Suprapubic skin (tissue), 4 donors: ENCODE data around the gene C4BPA. TPM values are rescaled to one million over a fixed set of nuclear protein-coding genes. Genes with fewer than 3 reads are reported as not detected.

Experiments used
- DNase-seq, 2 donors: peaks; one replicate each; pipeline ENCODE4 v3.0.0-alpha.2; 2019; ENCODE audit warnings: low spot score in 2 of 2
- H3K27ac ChIP-seq: fragments of 200-600 bp; sonication (generic); one replicate; pipeline ENCODE4 v1.5.1; 2019
- H3K27me3 ChIP-seq: fragments of 200-600 bp; sonication (generic); one replicate; pipeline ENCODE4 v1.5.1; 2019
- H3K36me3 ChIP-seq: fragments of 200-600 bp; sonication (generic); one replicate; pipeline ENCODE4 v1.5.1; 2019
- H3K4me1 ChIP-seq: fragments of 200-600 bp; sonication (generic); one replicate; pipeline ENCODE4 v1.5.1; 2019
- H3K4me3 ChIP-seq: fragments of 200-600 bp; sonication (generic); one replicate; pipeline ENCODE4 v1.5.1; 2019; ENCODE audit warnings: mild to moderate bottlenecking
- H3K9me3 ChIP-seq: fragments of 200-600 bp; sonication (generic); one replicate; pipeline ENCODE4 v1.5.1; 2019
- EP300 ChIP-seq: sonication (generic); formaldehyde crosslinking; IDR thresholded peaks from one replicate; pipeline ENCODE4 v1.6.1; 2017; ENCODE audit warnings: antibody characterized with exemption
- POLR2A ChIP-seq, 2 donors: fragments of 450-650 bp; IDR thresholded peaks; one replicate each; pipeline ENCODE4 v1.6.1; 2017; ENCODE audit warnings: antibody characterized with exemption in 2 of 2, mild to moderate bottlenecking in 2 of 2, moderate library complexity in 2 of 2
- POLR2AphosphoS5 ChIP-seq, 3 donors: sonication (generic); formaldehyde crosslinking; IDR thresholded peaks; one replicate each; pipeline ENCODE4 v1.6.1; 2017; ENCODE audit warnings: antibody characterized with exemption in 3 of 3
- WGBS: methylation state at CpG from one replicate; pipeline ENCODE4 v1.1.5; 2018; 5-methylcytosine and 5-hydroxymethylcytosine counted together
- total RNA-seq, 4 donors: library from RNA; depleted of rRNA; stranded (reverse); fragments of >200 nt; gene quantifications; one replicate each; pipeline ENCODE4 v1.1.0, GENCODE V29; 2016
- TF ChIP-seq, protein P1 (sequence below), 2 donors: fragments of 200-600 bp in 1 of 2; fragments of 450-650 bp in 1 of 2; sonication (generic) in 1 of 2; IDR thresholded peaks; one replicate each; pipeline ENCODE4 v1.5.1; 2016 to 2019; ENCODE audit warnings: antibody characterized with exemption in 2 of 2, mild to moderate bottlenecking in 1 of 2, moderate library complexity in 1 of 2

The C4BPA gene
- total RNA-seq, 4 donors from 2014 or later, result 3.1 TPM; not detected in 3

DNA sequence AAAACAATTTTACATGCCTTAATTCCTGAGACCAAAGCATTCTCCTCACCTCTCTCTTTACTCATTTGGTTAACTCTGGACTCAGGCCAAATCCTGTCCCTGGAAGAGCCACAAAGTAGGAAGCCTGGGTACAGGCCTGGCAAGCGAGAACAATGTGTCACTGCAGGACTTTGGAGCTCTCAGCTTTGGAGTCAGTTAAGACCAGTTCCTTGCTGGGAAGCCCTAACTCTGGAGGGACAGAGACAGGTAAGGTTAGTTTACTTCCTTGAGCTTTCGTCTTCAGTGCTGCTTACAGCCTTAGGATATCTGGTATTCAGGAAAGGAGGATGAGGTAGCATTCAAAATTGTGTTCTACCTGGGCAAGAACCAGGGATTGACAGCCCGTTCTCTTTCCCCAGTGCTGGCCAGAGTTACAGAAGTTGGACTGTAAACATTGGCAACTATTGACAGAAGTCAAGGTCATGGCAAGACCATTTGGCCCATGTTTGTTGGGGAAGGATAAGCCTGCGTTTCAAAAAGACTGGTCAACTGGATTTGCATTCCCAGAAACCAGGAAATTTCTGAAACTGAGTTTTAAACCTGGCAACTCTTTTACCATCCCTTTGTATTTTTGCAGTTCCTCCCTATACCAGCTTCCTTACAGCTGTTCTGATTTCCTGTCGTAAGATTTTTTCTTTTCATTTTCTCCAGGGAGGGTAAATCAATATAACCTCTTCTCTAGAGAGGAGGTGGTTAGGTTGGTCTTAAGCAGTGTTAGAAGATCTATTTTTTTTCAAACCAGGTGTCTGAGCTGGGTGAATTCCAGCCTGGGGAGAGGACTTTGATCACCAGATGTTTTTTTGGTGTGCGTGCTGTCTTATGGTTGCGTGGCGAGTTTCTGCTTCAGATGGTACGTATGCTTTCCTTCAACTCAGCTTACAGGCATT, 15.1 kb upstream of the C4BPA start, which contains the start of gene C4BPB:
C4BPB (plus strand) TSS at position 160 of the 926 bp plus-strand sequence; CDS start at position 832, 672 bp downstream.
- no peak for DNase-seq
- H3K4me3 ChIP-seq, result no peak within 1 kb of the TSS
- no peak for TF ChIP-seq POLR2AphosphoS5 (IDR thresholded peaks at IDR 0.05)
- no peak for TF ChIP-seq EP300
- TF ChIP-seq POLR2A (IDR thresholded peaks at IDR 0.05), result no peak
- TF ChIP-seq, protein P1, sequence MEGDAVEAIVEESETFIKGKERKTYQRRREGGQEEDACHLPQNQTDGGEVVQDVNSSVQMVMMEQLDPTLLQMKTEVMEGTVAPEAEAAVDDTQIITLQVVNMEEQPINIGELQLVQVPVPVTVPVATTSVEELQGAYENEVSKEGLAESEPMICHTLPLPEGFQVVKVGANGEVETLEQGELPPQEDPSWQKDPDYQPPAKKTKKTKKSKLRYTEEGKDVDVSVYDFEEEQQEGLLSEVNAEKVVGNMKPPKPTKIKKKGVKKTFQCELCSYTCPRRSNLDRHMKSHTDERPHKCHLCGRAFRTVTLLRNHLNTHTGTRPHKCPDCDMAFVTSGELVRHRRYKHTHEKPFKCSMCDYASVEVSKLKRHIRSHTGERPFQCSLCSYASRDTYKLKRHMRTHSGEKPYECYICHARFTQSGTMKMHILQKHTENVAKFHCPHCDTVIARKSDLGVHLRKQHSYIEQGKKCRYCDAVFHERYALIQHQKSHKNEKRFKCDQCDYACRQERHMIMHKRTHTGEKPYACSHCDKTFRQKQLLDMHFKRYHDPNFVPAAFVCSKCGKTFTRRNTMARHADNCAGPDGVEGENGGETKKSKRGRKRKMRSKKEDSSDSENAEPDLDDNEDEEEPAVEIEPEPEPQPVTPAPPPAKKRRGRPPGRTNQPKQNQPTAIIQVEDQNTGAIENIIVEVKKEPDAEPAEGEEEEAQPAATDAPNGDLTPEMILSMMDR (IDR thresholded peaks at IDR 0.05), result no peak
- H3K9me3 ChIP-seq, result no peaks in the 10 kb centered on the region
- WGBS, result 82% methylated on average over 9 of the region's 9 CpGs
- H3K27me3 ChIP-seq, result no peaks in the 10 kb centered on the region
- H3K27ac ChIP-seq, result no peak within 1 kb of the TSS
- no peaks in the 10 kb centered on the region for H3K36me3 ChIP-seq
- H3K4me1 ChIP-seq, result peaks cover 6% of the 10 kb centered on the region

DNA sequence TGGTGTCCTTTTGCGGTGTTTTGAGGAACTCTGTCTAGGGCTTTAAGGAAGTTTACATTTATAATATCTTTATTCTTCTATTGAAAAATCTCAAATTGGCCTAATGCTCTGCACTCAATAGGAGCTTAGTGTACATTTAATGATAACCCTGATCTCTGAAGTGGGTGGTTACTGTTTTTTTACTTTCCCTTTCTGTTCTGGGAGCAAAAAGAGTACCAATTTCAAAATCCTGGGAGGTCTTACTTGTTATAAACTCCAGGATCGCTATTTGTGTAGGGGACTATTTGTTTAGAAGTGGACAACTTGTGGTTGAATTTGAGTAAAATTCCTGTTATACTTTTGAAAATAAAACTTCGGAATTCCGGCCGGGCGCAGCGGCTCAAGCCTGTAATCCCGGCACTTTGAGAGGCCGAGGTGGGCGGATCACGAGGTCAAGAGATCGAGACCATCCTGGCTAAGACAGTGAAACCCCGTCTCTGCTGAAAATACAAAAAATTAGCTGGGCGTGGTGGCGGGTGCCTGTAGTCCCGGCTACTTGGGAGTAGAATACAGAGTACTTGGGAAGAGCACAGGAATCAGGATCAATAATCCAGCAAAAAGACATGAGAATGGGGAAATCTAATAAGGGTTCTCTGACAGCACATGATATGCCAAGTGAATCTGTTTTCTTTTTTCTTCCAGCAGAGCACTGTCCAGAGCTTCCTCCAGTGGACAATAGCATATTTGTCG, 14.2 kb upstream of the C4BPA start:
- H3K9me3 ChIP-seq, result no peaks in the 10 kb centered on the region
- DNase-seq, result no peak
- TF ChIP-seq POLR2AphosphoS5 (IDR thresholded peaks at IDR 0.05) (no peak), EP300 (no peak), POLR2A (IDR thresholded peaks at IDR 0.05) (no peak)
- TF ChIP-seq, protein P1 (IDR thresholded peaks at IDR 0.05), result no peak
- no peaks in the 10 kb centered on the region for H3K36me3 ChIP-seq
- WGBS, result 95% methylated on average over 17 of the region's 17 CpGs
- no peaks in the 10 kb centered on the region for H3K27me3 ChIP-seq
- H3K27ac ChIP-seq, result no peak overlapping the region
- H3K4me3 ChIP-seq, result no peak overlapping the region
- H3K4me1 ChIP-seq, result peaks cover under 1% of the 10 kb centered on the region

DNA sequence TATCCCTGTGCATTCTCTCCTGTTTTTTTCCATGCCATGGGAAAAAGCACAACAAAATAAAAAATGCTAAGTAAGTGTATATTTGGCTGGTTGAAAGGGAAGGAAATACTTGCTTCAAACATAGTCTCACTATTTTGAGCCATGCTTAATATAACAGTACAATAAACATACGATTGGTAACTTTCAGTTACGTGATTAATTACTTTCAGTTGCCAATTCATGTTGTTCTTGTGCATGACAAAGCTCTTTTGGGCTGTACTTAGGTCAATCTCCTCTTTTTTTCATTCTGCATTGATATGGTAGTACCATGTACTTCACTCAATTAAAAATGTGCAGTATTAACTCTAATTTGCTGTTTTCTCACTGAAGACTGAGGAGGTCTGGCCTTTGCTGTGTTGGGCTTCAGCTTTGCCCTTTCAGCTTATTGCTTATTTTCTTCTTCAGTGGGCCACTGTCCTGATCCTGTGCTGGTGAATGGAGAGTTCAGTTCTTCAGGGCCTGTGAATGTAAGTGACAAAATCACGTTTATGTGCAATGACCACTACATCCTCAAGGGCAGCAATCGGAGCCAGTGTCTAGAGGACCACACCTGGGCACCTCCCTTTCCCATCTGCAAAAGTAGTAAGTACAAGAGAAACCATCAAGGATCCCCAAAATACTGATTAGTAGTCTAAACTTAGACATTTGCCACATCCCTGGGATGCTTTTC, 12.7 kb upstream of the C4BPA start:
- H3K36me3 ChIP-seq, result no peaks in the 10 kb centered on the region
- no peaks in the 10 kb centered on the region for H3K9me3 ChIP-seq
- no peak for DNase-seq
- H3K4me3 ChIP-seq, result no peak overlapping the region
- H3K27me3 ChIP-seq, result no peaks in the 10 kb centered on the region
- no peaks in the 10 kb centered on the region for H3K4me1 ChIP-seq
- TF ChIP-seq POLR2A (IDR thresholded peaks at IDR 0.05) (no peak), POLR2AphosphoS5 (IDR thresholded peaks at IDR 0.05) (no peak), EP300 (no peak)
- TF ChIP-seq, protein P1 (IDR thresholded peaks at IDR 0.05), result no peak
- no peak overlapping the region for H3K27ac ChIP-seq
- 79% methylated on average over 4 of the region's 4 CpGs for WGBS

DNA sequence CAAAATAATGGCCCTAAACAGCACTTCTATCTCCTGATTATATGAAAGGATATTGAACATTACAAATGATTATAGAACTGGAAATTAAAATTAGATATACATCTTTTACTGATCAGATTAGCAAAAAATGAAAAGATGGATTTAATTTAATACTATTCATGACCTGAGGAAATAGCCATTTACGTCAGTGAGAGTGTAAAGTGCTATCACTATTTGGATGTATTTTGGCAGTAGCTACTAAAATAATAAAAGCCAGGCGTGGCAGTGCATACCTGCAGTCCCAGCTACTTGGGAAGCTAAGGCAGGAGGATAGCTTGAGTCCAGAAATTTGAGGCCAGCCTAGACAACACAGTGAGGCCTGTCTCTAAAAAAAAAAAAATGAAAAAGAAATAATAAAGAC, 10.1 kb upstream of the C4BPA start:
- WGBS, result 37% methylated on average over 2 of the region's 2 CpGs
- Histone ChIP-seq H3K27me3 (no peaks in the 10 kb centered on the region), H3K4me1 (no peaks in the 10 kb centered on the region), H3K9me3 (no peaks in the 10 kb centered on the region), H3K4me3 (no peak overlapping the region), H3K27ac (no peak overlapping the region), H3K36me3 (no peaks in the 10 kb centered on the region)
- DNase-seq, result no peak
- TF ChIP-seq, protein P1 (IDR thresholded peaks at IDR 0.05), result no peak
- no peak for TF ChIP-seq EP300
